ENCODE measurements around the gene DMBT1.

The DMBT1 gene
- 0 reads per million in 3 donors for total RNA-seq

GRCh38 chr10:122560279-122560804 lies at the start of gene DMBT1:
Gene DMBT1 (plus strand): TSS chr10:122560754. CDS start chr10:122560771, 17 bp downstream.
- Histone ChIP-seq H3K27me3 (replicated peaks; ENCODE audit: control insufficient read depth, insufficient read depth, low read length, poor library complexity, severe bottlenecking) (no peaks in the 10 kb centered on the region), H3K36me3 (ENCODE audit: control insufficient read depth, insufficient read depth, low read length) (no peaks in the 10 kb centered on the region), H3K4me3 (ENCODE audit: insufficient read depth, low read depth, low read length, poor library complexity, severe bottlenecking) (no peak within 1 kb of the TSS), H3K4me1 (ENCODE audit: control insufficient read depth, insufficient read depth, low read length, poor library complexity, severe bottlenecking) (peaks cover 12% of the 10 kb centered on the region), H3K27ac (ENCODE audit: insufficient read depth, low read length, poor library complexity, severe bottlenecking) (no peak within 1 kb of the TSS), H3K9me3 (ENCODE audit: control insufficient read depth, low read length) (no peaks in the 10 kb centered on the region)
- DNase-seq: no peak

GRCh38 chr10:122513053-122513452 lies 47.5 kb upstream of the DMBT1 start:
- H3K27ac ChIP-seq (ENCODE audit: insufficient read depth, low read length, poor library complexity, severe bottlenecking): no peak overlapping the region
- peaks cover 25% of the 10 kb centered on the region for H3K4me1 ChIP-seq (ENCODE audit: control insufficient read depth, insufficient read depth, low read length, poor library complexity, severe bottlenecking)
- H3K9me3 ChIP-seq (ENCODE audit: control insufficient read depth, low read length): no peaks in the 10 kb centered on the region
- no peaks in the 10 kb centered on the region for H3K27me3 ChIP-seq (replicated peaks; ENCODE audit: control insufficient read depth, insufficient read depth, low read length, poor library complexity, severe bottlenecking)
- H3K36me3 ChIP-seq (ENCODE audit: control insufficient read depth, insufficient read depth, low read length): no peaks in the 10 kb centered on the region
- H3K4me3 ChIP-seq (ENCODE audit: insufficient read depth, low read depth, low read length, poor library complexity, severe bottlenecking): no peak overlapping the region
- no peak for DNase-seq

GRCh38 chr10:122514045-122514840 lies 46.3 kb upstream of the DMBT1 start:
- no peaks in the 10 kb centered on the region for H3K36me3 ChIP-seq (ENCODE audit: control insufficient read depth, insufficient read depth, low read length)
- H3K27me3 ChIP-seq (replicated peaks; ENCODE audit: control insufficient read depth, insufficient read depth, low read length, poor library complexity, severe bottlenecking): no peaks in the 10 kb centered on the region
- no peak overlapping the region for H3K27ac ChIP-seq (ENCODE audit: insufficient read depth, low read length, poor library complexity, severe bottlenecking)
- H3K4me1 ChIP-seq (ENCODE audit: control insufficient read depth, insufficient read depth, low read length, poor library complexity, severe bottlenecking): peaks cover 25% of the 10 kb centered on the region
- H3K4me3 ChIP-seq (ENCODE audit: insufficient read depth, low read depth, low read length, poor library complexity, severe bottlenecking): no peak overlapping the region
- DNase-seq: no peak
- no peaks in the 10 kb centered on the region for H3K9me3 ChIP-seq (ENCODE audit: control insufficient read depth, low read length)

- H3K9me3 ChIP-seq (ENCODE audit: control insufficient read depth, low read length): no peaks in the 10 kb centered on the region
- H3K4me1 ChIP-seq (ENCODE audit: control insufficient read depth, insufficient read depth, low read length, poor library complexity, severe bottlenecking): peaks cover 25% of the 10 kb centered on the region
- DNase-seq: no peak
- no peaks in the 10 kb centered on the region for H3K36me3 ChIP-seq (ENCODE audit: control insufficient read depth, insufficient read depth, low read length)
- H3K4me3 ChIP-seq (ENCODE audit: insufficient read depth, low read depth, low read length, poor library complexity, severe bottlenecking): no peak overlapping the region
- no peak overlapping the region for H3K27ac ChIP-seq (ENCODE audit: insufficient read depth, low read length, poor library complexity, severe bottlenecking)
- no peaks in the 10 kb centered on the region for H3K27me3 ChIP-seq (replicated peaks; ENCODE audit: control insufficient read depth, insufficient read depth, low read length, poor library complexity, severe bottlenecking)
Observed at GRCh38 chr10:122515022-122515424, 45.5 kb upstream of the DMBT1 start.

GRCh38 chr10:122515588-122516231 lies 44.8 kb upstream of the DMBT1 start:
- H3K36me3 ChIP-seq (ENCODE audit: control insufficient read depth, insufficient read depth, low read length): no peaks in the 10 kb centered on the region
- H3K4me3 ChIP-seq (ENCODE audit: insufficient read depth, low read depth, low read length, poor library complexity, severe bottlenecking): no peak overlapping the region
- no peaks in the 10 kb centered on the region for H3K9me3 ChIP-seq (ENCODE audit: control insufficient read depth, low read length)
- peak; percentile 35 to 64 (median 62) for DNase-seq
- no peak overlapping the region for H3K27ac ChIP-seq (ENCODE audit: insufficient read depth, low read length, poor library complexity, severe bottlenecking)
- H3K27me3 ChIP-seq (replicated peaks; ENCODE audit: control insufficient read depth, insufficient read depth, low read length, poor library complexity, severe bottlenecking): no peaks in the 10 kb centered on the region
- H3K4me1 ChIP-seq (ENCODE audit: control insufficient read depth, insufficient read depth, low read length, poor library complexity, severe bottlenecking): peaks cover 25% of the 10 kb centered on the region

- H3K9me3 ChIP-seq (ENCODE audit: control insufficient read depth, low read length): no peaks in the 10 kb centered on the region
- no peaks in the 10 kb centered on the region for H3K27me3 ChIP-seq (replicated peaks; ENCODE audit: control insufficient read depth, insufficient read depth, low read length, poor library complexity, severe bottlenecking)
- DNase-seq: no peak
- peaks cover 25% of the 10 kb centered on the region for H3K4me1 ChIP-seq (ENCODE audit: control insufficient read depth, insufficient read depth, low read length, poor library complexity, severe bottlenecking)
- H3K4me3 ChIP-seq (ENCODE audit: insufficient read depth, low read depth, low read length, poor library complexity, severe bottlenecking): no peak overlapping the region
- H3K36me3 ChIP-seq (ENCODE audit: control insufficient read depth, insufficient read depth, low read length): no peaks in the 10 kb centered on the region
- no peak overlapping the region for H3K27ac ChIP-seq (ENCODE audit: insufficient read depth, low read length, poor library complexity, severe bottlenecking)
Observed at GRCh38 chr10:122516734-122517133, 43.8 kb upstream of the DMBT1 start.

GRCh38 chr10:122519144-122519543 lies 41.4 kb upstream of the DMBT1 start:
- peaks cover 22% of the 10 kb centered on the region for H3K4me1 ChIP-seq (ENCODE audit: control insufficient read depth, insufficient read depth, low read length, poor library complexity, severe bottlenecking)
- no peak for DNase-seq
- H3K36me3 ChIP-seq (ENCODE audit: control insufficient read depth, insufficient read depth, low read length): no peaks in the 10 kb centered on the region
- no peaks in the 10 kb centered on the region for H3K27me3 ChIP-seq (replicated peaks; ENCODE audit: control insufficient read depth, insufficient read depth, low read length, poor library complexity, severe bottlenecking)
- H3K4me3 ChIP-seq (ENCODE audit: insufficient read depth, low read depth, low read length, poor library complexity, severe bottlenecking): no peak overlapping the region
- H3K27ac ChIP-seq (ENCODE audit: insufficient read depth, low read length, poor library complexity, severe bottlenecking): no peak overlapping the region
- no peaks in the 10 kb centered on the region for H3K9me3 ChIP-seq (ENCODE audit: control insufficient read depth, low read length)

- Histone ChIP-seq H3K9me3 (ENCODE audit: control insufficient read depth, low read length) (no peaks in the 10 kb centered on the region), H3K36me3 (ENCODE audit: control insufficient read depth, insufficient read depth, low read length) (no peaks in the 10 kb centered on the region), H3K4me1 (ENCODE audit: control insufficient read depth, insufficient read depth, low read length, poor library complexity, severe bottlenecking) (peaks cover 20% of the 10 kb centered on the region), H3K4me3 (ENCODE audit: insufficient read depth, low read depth, low read length, poor library complexity, severe bottlenecking) (no peak overlapping the region), H3K27ac (ENCODE audit: insufficient read depth, low read length, poor library complexity, severe bottlenecking) (no peak overlapping the region), H3K27me3 (replicated peaks; ENCODE audit: control insufficient read depth, insufficient read depth, low read length, poor library complexity, severe bottlenecking) (no peaks in the 10 kb centered on the region)
- DNase-seq: no peak
Observed at GRCh38 chr10:122519873-122520272, 40.7 kb upstream of the DMBT1 start.

- Histone ChIP-seq H3K27me3 (replicated peaks; ENCODE audit: control insufficient read depth, insufficient read depth, low read length, poor library complexity, severe bottlenecking) (no peaks in the 10 kb centered on the region), H3K36me3 (ENCODE audit: control insufficient read depth, insufficient read depth, low read length) (no peaks in the 10 kb centered on the region), H3K9me3 (ENCODE audit: control insufficient read depth, low read length) (no peaks in the 10 kb centered on the region), H3K4me1 (ENCODE audit: control insufficient read depth, insufficient read depth, low read length, poor library complexity, severe bottlenecking) (peaks cover 10% of the 10 kb centered on the region), H3K4me3 (ENCODE audit: insufficient read depth, low read depth, low read length, poor library complexity, severe bottlenecking) (no peak overlapping the region), H3K27ac (ENCODE audit: insufficient read depth, low read length, poor library complexity, severe bottlenecking) (no peak overlapping the region)
- no peak for DNase-seq
Observed at GRCh38 chr10:122521011-122521410, 39.5 kb upstream of the DMBT1 start.

- no peak for DNase-seq
- H3K36me3 ChIP-seq (ENCODE audit: control insufficient read depth, insufficient read depth, low read length): no peaks in the 10 kb centered on the region
- H3K4me1 ChIP-seq (ENCODE audit: control insufficient read depth, insufficient read depth, low read length, poor library complexity, severe bottlenecking): no peaks in the 10 kb centered on the region
- H3K27ac ChIP-seq (ENCODE audit: insufficient read depth, low read length, poor library complexity, severe bottlenecking): no peak overlapping the region
- no peaks in the 10 kb centered on the region for H3K27me3 ChIP-seq (replicated peaks; ENCODE audit: control insufficient read depth, insufficient read depth, low read length, poor library complexity, severe bottlenecking)
- no peak overlapping the region for H3K4me3 ChIP-seq (ENCODE audit: insufficient read depth, low read depth, low read length, poor library complexity, severe bottlenecking)
- no peaks in the 10 kb centered on the region for H3K9me3 ChIP-seq (ENCODE audit: control insufficient read depth, low read length)
Observed at GRCh38 chr10:122524811-122525210, 35.7 kb upstream of the DMBT1 start.
